ENCODE measurements around the gene SYNE1.

DNA sequence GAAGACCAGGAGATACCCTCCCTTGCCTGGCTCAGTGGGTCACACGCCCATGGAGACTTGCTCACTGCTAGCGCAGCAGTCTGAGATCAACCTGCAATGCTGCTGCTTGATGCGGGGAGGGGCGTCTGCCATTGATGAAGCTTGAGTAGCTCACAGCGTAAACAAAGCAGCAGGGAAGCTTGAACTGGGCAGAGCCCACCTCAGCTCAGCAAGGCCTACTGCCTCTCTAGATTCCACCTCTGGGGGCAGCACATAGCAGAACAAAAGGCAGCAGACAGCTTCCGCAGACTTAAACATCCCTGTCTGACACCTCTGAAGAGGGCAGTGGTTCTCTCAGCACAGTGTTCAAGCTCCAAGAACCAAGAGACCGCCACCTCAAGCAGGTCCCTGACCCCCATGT is 558.4 kb downstream of the SYNE1 start:
- TF ChIP-seq, protein P1, sequence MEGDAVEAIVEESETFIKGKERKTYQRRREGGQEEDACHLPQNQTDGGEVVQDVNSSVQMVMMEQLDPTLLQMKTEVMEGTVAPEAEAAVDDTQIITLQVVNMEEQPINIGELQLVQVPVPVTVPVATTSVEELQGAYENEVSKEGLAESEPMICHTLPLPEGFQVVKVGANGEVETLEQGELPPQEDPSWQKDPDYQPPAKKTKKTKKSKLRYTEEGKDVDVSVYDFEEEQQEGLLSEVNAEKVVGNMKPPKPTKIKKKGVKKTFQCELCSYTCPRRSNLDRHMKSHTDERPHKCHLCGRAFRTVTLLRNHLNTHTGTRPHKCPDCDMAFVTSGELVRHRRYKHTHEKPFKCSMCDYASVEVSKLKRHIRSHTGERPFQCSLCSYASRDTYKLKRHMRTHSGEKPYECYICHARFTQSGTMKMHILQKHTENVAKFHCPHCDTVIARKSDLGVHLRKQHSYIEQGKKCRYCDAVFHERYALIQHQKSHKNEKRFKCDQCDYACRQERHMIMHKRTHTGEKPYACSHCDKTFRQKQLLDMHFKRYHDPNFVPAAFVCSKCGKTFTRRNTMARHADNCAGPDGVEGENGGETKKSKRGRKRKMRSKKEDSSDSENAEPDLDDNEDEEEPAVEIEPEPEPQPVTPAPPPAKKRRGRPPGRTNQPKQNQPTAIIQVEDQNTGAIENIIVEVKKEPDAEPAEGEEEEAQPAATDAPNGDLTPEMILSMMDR (IDR thresholded peaks at IDR 0.05): no peak
- no peak for TF ChIP-seq POLR2A (IDR thresholded peaks at IDR 0.05)

Measured in heart left ventricle (tissue), 13 donors.